ENCODE measurements around the gene PRSS8.

The PRSS8 gene

DNA sequence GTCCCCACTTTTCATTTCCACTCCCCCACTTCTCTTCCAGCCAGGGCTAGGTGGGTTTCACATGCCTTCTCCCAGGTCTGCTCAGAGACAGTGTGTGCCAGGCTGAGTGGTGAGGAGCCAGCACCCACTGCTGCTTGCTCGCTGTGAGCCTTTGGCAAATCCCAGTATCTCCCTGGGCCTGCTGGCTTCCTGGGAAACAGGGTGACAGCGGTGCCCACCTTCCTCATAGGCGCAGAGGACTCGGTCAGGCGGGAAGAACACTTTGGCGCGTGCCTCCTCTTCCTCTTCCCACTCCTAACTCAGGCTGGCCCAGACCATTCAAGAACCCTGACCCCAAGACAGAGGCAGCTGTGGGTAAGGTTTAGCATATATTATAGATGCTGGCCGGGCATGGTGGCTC is 46.3 kb downstream of the PRSS8 start:
- TF ChIP-seq TAF1 (IDR thresholded peaks at IDR 0.05; ENCODE audit: low read depth) (no peak), EGR1 (IDR thresholded peaks at IDR 0.05) (no peak), YY1 (IDR thresholded peaks at IDR 0.05; ENCODE audit: low read depth) (no peak), USF1 (IDR thresholded peaks at IDR 0.05) (no peak), EP300 (IDR thresholded peaks at IDR 0.05; ENCODE audit: borderline replicate concordance) (no peak), NFIC (IDR thresholded peaks at IDR 0.05) (no peak), TCF12 (IDR thresholded peaks at IDR 0.05; ENCODE audit: low read depth) (no peak), FOXM1 (IDR thresholded peaks at IDR 0.05; ENCODE audit: borderline replicate concordance, low read depth) (no peak), REST (IDR thresholded peaks at IDR 0.05; ENCODE audit: low read depth) (no peak), CEBPB (IDR thresholded peaks at IDR 0.05) (no peak)
- TF ChIP-seq, protein P1, sequence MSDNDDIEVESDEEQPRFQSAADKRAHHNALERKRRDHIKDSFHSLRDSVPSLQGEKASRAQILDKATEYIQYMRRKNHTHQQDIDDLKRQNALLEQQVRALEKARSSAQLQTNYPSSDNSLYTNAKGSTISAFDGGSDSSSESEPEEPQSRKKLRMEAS (IDR thresholded peaks at IDR 0.05) = no peak

DNA sequence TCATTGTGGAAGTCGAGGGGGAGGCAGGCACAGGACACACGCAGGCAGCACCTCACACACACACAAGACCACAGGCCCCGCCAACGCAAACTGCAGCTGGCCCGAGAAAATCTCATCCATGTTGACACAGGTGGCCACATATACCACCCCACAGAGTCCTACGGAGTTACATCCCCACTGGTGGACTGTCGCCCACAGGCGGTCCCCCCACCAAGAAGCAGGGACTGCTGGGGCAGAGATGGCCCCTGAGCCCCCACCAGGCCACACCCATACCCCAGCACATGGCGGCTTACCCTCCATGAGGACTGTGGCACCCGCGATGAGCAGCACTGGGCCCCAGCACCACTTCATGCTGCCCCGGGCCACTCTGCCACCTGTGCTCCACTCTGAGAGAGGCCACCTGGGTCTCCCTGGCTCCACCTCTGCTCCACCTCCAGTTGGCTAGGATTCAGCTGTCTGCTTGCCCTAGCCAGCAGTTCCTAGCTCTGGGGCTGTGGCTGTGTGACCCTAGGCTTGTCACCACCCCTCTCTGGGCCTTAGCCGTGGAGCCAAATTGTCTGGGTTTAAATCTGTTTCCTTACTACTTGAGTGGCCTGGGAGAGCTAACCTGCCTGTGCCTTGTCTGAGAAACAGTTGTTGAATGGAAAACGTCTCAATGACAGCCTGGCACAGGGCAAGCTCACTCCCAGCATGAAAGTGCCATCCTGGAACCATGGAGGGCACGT is 46.9 kb downstream of the PRSS8 start, which contains the start of gene PRSS53:
Gene PRSS53 (minus strand): TSS at position 485 of the 725 bp plus-strand sequence. CDS start 134 bp downstream, at position 351.
- no peak for TF ChIP-seq YY1 (IDR thresholded peaks at IDR 0.05; ENCODE audit: low read depth)
- TF ChIP-seq, protein P1 (IDR thresholded peaks at IDR 0.05) = no peak

DNA sequence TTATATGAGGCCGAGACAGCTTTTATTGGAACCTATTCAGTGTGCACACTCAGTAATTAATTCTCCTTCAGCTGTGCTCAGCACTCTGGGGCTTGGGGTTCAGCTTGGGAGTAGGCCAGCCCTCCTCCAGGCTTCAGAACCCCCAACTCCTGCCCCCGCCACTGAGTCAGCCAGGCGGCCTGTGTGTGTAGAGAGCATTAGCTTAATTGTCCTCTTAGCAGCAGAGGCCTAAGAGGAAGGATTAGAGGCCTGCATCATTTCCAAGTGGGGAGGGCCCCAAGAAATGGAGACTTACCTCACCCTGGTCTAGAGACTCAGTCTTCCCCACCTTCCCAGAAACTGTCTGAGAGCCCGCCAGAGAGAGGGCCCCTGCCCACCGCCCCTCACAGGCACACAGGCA is 47.6 kb downstream of the PRSS8 start:
- TF ChIP-seq NFIC (IDR thresholded peaks at IDR 0.05) = no peak
- no peak for TF ChIP-seq CREB1 (IDR thresholded peaks at IDR 0.05; ENCODE audit: low read depth)

- TF ChIP-seq ZBTB7A (IDR thresholded peaks at IDR 0.05; ENCODE audit: low read depth) = no peak
- no peak for TF ChIP-seq REST (IDR thresholded peaks at IDR 0.05; ENCODE audit: low read depth)
- TF ChIP-seq EP300 (IDR thresholded peaks at IDR 0.05; ENCODE audit: borderline replicate concordance) = no peak
- TF ChIP-seq USF1 (IDR thresholded peaks at IDR 0.05) = no peak
- no peak for TF ChIP-seq EGR1 (IDR thresholded peaks at IDR 0.05)
- no peak for TF ChIP-seq YY1 (IDR thresholded peaks at IDR 0.05; ENCODE audit: low read depth)
- TF ChIP-seq TCF12 (IDR thresholded peaks at IDR 0.05; ENCODE audit: low read depth) = no peak
- no peak for TF ChIP-seq TEAD4 (IDR thresholded peaks at IDR 0.05)
- TF ChIP-seq TAF1 (IDR thresholded peaks at IDR 0.05; ENCODE audit: low read depth) = no peak
- no peak for TF ChIP-seq RAD21 (IDR thresholded peaks at IDR 0.05; ENCODE audit: low read depth)
These were observed 48.0 kb downstream of the PRSS8 start for GRCh38 chr16:31087481-31087880.

- TF ChIP-seq FOXM1 (IDR thresholded peaks at IDR 0.05; ENCODE audit: borderline replicate concordance, low read depth) (no peak), EGR1 (IDR thresholded peaks at IDR 0.05) (no peak), YY1 (IDR thresholded peaks at IDR 0.05; ENCODE audit: low read depth) (no peak), TAF1 (IDR thresholded peaks at IDR 0.05; ENCODE audit: low read depth) (no peak), RAD21 (IDR thresholded peaks at IDR 0.05; ENCODE audit: low read depth) (no peak), TCF12 (IDR thresholded peaks at IDR 0.05; ENCODE audit: low read depth) (no peak)
These were observed 49.0 kb downstream of the PRSS8 start for GRCh38 chr16:31086629-31086906.

- no peak for TF ChIP-seq YY1 (IDR thresholded peaks at IDR 0.05; ENCODE audit: low read depth)
- TF ChIP-seq NFIC (IDR thresholded peaks at IDR 0.05) = no peak
- no peak for TF ChIP-seq CEBPB (IDR thresholded peaks at IDR 0.05)
- TF ChIP-seq RAD21 (IDR thresholded peaks at IDR 0.05; ENCODE audit: low read depth) = no peak
- TF ChIP-seq, protein P1 (IDR thresholded peaks at IDR 0.05) = no peak
- TF ChIP-seq USF1 (IDR thresholded peaks at IDR 0.05) = no peak
- TF ChIP-seq TEAD4 (IDR thresholded peaks at IDR 0.05) = no peak
- TF ChIP-seq FOXM1 (IDR thresholded peaks at IDR 0.05; ENCODE audit: borderline replicate concordance, low read depth) = no peak
- no peak for TF ChIP-seq CREB1 (IDR thresholded peaks at IDR 0.05; ENCODE audit: low read depth)
- TF ChIP-seq TCF12 (IDR thresholded peaks at IDR 0.05; ENCODE audit: low read depth) = no peak
- no peak for TF ChIP-seq EGR1 (IDR thresholded peaks at IDR 0.05)
- no peak for TF ChIP-seq ZBTB7A (IDR thresholded peaks at IDR 0.05; ENCODE audit: low read depth)
- no peak for TF ChIP-seq EP300 (IDR thresholded peaks at IDR 0.05; ENCODE audit: borderline replicate concordance)
- no peak for TF ChIP-seq TAF1 (IDR thresholded peaks at IDR 0.05; ENCODE audit: low read depth)
- no peak for TF ChIP-seq REST (IDR thresholded peaks at IDR 0.05; ENCODE audit: low read depth)
These were observed 49.5 kb downstream of the PRSS8 start for GRCh38 chr16:31085873-31086628.
